HFFc6 (cell line): ENCODE results near the gene UBA1. TPM values are rescaled to one million over a fixed set of nuclear protein-coding genes. Genes with fewer than 3 reads are reported as not detected.

Experiments
- DNase-seq: peaks from one replicate; pipeline ENCODE4 v3.0.0-alpha.2; 2018
- H3K27ac Mint-ChIP-seq: 2 replicates; pipeline ENCODE4 v1.8.0; 2020; ENCODE audit warnings: mild to moderate bottlenecking, mixed read lengths
- H3K27me3 Mint-ChIP-seq: 2 replicates; pipeline ENCODE4 v1.8.0; 2021; ENCODE audit warnings: mild to moderate bottlenecking, moderate library complexity, mixed read lengths; ENCODE audit not compliant: insufficient read depth
- H3K36me3 Mint-ChIP-seq: 2 replicates; pipeline ENCODE4 v1.8.0; 2021; ENCODE audit warnings: low read depth, mixed read lengths
- H3K4me1 Mint-ChIP-seq: 2 replicates; pipeline ENCODE4 v1.8.0; 2020; ENCODE audit warnings: low read depth, mixed read lengths
- H3K4me3 Mint-ChIP-seq: 2 replicates; pipeline ENCODE4 v1.8.0; 2020; ENCODE audit warnings: mild to moderate bottlenecking, moderate library complexity, mixed read lengths
- H3K9me3 Mint-ChIP-seq: 2 replicates; pipeline ENCODE4 v1.8.0; 2020; ENCODE audit warnings: mild to moderate bottlenecking, mixed read lengths
- total RNA-seq, 6 experiments: library from RNA; stranded (reverse); fragmentation: NEBNext Ultra II Directional; extraction: Animal tissue kit (Norgen Biotek cat#: 25700); gene quantifications; 2 replicates in 1 of 6; 3 replicates in 5 of 6; pipeline ENCODE4 v1.2.3, GENCODE V29; 2021
- TF ChIP-seq, protein P1 (sequence below): fragments of 200-600 bp; sonication (generic); IDR thresholded peaks from 2 replicates; pipeline ENCODE4 v1.5.0; 2021; ENCODE audit warnings: antibody characterized with exemption, mild to moderate bottlenecking

The UBA1 gene
- total RNA-seq, 6 experiments from 2014 or later = 268 to 291 (median 282) TPM

DNA sequence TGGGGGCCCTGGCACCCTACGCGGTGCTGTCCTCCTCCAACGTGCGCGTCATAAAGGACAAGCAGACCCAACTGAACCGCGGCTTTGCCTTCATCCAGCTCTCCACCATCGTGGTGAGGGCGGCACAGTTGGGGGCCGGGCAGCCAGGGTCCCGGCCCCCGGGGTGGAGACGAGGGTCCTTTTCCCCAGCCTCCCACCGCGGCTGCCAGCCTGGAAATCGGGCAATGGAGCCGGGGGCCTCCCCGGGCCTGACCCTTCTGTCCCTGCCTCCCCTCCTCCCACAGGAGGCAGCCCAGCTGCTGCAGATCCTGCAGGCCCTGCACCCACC lies 13.7 kb upstream of the UBA1 start:
- DNase-seq = no peak
- Mint-ChIP-seq H3K4me1 (peaks cover 13% of the 10 kb centered on the region), H3K9me3 (no peaks in the 10 kb centered on the region), H3K27ac (peak overlapping the region; percentile 92; the same call in 1 of the 2 replicates), H3K36me3 (peaks cover 5% of the 10 kb centered on the region; the same call in 1 of the 2 replicates), H3K4me3 (no peak overlapping the region), H3K27me3 (peaks cover 2% of the 10 kb centered on the region)
- TF ChIP-seq, protein P1, sequence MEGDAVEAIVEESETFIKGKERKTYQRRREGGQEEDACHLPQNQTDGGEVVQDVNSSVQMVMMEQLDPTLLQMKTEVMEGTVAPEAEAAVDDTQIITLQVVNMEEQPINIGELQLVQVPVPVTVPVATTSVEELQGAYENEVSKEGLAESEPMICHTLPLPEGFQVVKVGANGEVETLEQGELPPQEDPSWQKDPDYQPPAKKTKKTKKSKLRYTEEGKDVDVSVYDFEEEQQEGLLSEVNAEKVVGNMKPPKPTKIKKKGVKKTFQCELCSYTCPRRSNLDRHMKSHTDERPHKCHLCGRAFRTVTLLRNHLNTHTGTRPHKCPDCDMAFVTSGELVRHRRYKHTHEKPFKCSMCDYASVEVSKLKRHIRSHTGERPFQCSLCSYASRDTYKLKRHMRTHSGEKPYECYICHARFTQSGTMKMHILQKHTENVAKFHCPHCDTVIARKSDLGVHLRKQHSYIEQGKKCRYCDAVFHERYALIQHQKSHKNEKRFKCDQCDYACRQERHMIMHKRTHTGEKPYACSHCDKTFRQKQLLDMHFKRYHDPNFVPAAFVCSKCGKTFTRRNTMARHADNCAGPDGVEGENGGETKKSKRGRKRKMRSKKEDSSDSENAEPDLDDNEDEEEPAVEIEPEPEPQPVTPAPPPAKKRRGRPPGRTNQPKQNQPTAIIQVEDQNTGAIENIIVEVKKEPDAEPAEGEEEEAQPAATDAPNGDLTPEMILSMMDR = no peak

- TF ChIP-seq, protein P1 = no peak
- Mint-ChIP-seq H3K27ac (peak overlapping the region; percentile 38; the same call in 1 of the 2 replicates), H3K36me3 (peaks cover 5% of the 10 kb centered on the region; the same call in 1 of the 2 replicates), H3K4me1 (peaks cover 13% of the 10 kb centered on the region), H3K27me3 (peaks cover 2% of the 10 kb centered on the region), H3K4me3 (no peak overlapping the region), H3K9me3 (no peaks in the 10 kb centered on the region)
- DNase-seq = no peak
Measured at GRCh38 chrX:47180346-47180745, 13.3 kb upstream of the UBA1 start.

DNA sequence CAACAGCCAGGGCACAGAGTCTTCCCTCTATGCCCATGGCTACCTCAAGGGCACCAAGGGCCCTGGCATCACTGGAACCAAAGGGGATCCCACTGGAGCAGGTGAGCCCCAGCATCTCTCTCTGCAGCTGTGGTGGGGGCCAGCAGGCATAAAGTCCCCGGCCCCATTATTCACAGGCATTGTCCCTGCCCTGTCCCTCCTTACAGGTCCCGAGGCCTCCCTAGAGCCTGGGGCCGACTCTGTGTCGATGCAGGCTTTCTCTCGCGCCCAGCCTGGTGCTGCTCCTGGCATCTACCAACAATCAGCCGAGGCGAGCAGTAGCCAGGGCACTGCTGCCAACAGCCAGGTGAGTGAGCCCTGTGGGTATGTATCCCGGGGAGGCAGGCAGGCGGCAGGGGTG lies 12.3 kb upstream of the UBA1 start:
- Mint-ChIP-seq H3K9me3 (no peaks in the 10 kb centered on the region), H3K36me3 (peaks cover 10% of the 10 kb centered on the region)
- TF ChIP-seq, protein P1 = no peak

GRCh38 chrX:47182106-47182700 lies 11.4 kb upstream of the UBA1 start:
- H3K9me3 Mint-ChIP-seq = no peaks in the 10 kb centered on the region
- no peak overlapping the region for H3K4me3 Mint-ChIP-seq
- no peak for DNase-seq
- peaks cover 13% of the 10 kb centered on the region for H3K4me1 Mint-ChIP-seq
- peaks cover 4% of the 10 kb centered on the region for H3K27me3 Mint-ChIP-seq
- TF ChIP-seq, protein P1 = no peak
- H3K27ac Mint-ChIP-seq = no peak overlapping the region; the same call in 1 of the 2 replicates
- H3K36me3 Mint-ChIP-seq = peaks cover 10% of the 10 kb centered on the region

More for the DNA sequence above, 12.3 kb upstream of the UBA1 start:
- H3K4me1 Mint-ChIP-seq = peaks cover 13% of the 10 kb centered on the region
- DNase-seq = no peak
- H3K27me3 Mint-ChIP-seq = peaks cover 4% of the 10 kb centered on the region
- H3K27ac Mint-ChIP-seq = no peak overlapping the region
- no peak overlapping the region for H3K4me3 Mint-ChIP-seq

- H3K4me3 Mint-ChIP-seq = no peak overlapping the region
- H3K27ac Mint-ChIP-seq = no peak overlapping the region
- peaks cover 5% of the 10 kb centered on the region for H3K27me3 Mint-ChIP-seq
- peaks cover 7% of the 10 kb centered on the region for H3K36me3 Mint-ChIP-seq
- no peak for DNase-seq
- peaks cover 3% of the 10 kb centered on the region for H3K4me1 Mint-ChIP-seq
- TF ChIP-seq, protein P1 = no peak
- no peaks in the 10 kb centered on the region for H3K9me3 Mint-ChIP-seq
Measured at GRCh38 chrX:47184486-47184885, 9.1 kb upstream of the UBA1 start.

DNA sequence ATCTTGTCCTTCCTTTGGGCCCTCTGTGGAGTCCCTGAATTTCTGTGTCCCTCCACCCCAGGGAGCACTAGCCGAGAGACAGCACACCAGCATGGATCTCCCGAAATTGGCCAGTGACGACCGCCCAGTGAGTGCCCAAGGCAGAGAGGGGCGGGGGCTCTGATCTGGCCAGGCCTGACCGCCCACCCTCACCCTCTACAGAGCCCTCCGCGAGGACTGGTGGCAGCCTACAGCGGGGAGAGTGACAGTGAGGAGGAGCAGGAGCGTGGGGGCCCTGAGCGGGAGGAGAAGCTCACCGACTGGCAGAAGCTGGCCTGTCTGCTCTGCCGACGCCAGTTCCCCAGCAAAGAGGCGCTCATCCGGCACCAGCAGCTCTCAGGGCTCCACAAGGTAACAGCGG lies 8.4 kb upstream of the UBA1 start:
- Mint-ChIP-seq H3K27ac (no peak overlapping the region), H3K4me3 (no peak overlapping the region), H3K9me3 (no peaks in the 10 kb centered on the region), H3K27me3 (peaks cover 5% of the 10 kb centered on the region), H3K4me1 (no peaks in the 10 kb centered on the region), H3K36me3 (peaks cover 5% of the 10 kb centered on the region)
- TF ChIP-seq, protein P1 = no peak
- no peak for DNase-seq
